DOHH2 (cell line): ENCODE measurements around the gene KRTAP12-4.
"Not testable (repeated sequence)": the region's sequence is repeated elsewhere in the genome, so short reads cannot be mapped to it uniquely, and the experiment has no call there.

Experiments
- H3F3A ChIP-seq: fragments of 200-600 bp; sonication (generic), shearing (Covaris generic); 2 replicates; pipeline ENCODE4 v1.6.0; 2016; ENCODE audit warnings: antibody characterized with exemption, mild to moderate bottlenecking; ENCODE audit not compliant: control insufficient read depth, insufficient read depth
- H3K27ac ChIP-seq: fragments of 200-600 bp; sonication (generic); 2 replicates; pipeline ENCODE4 v1.5.1; 2014; ENCODE audit warnings: low read depth, mild to moderate bottlenecking, low read length, moderate library complexity
- H3K27me3 ChIP-seq: fragments of 200-600 bp; sonication (generic); 2 replicates; pipeline ENCODE4 v1.6.1; 2014; ENCODE audit warnings: mild to moderate bottlenecking, low read length, mixed read lengths; ENCODE audit not compliant: control insufficient read depth
- H3K36me3 ChIP-seq: fragments of 200-600 bp; sonication (generic); 2 replicates; pipeline ENCODE4 v1.6.1; 2014; ENCODE audit warnings: mild to moderate bottlenecking, low read length, moderate library complexity, mixed read lengths; ENCODE audit not compliant: control insufficient read depth
- H3K4me1 ChIP-seq: fragments of 200-600 bp; sonication (generic); 2 replicates; pipeline ENCODE4 v1.6.1; 2014; ENCODE audit warnings: mild to moderate bottlenecking, low read length, mixed read lengths; ENCODE audit not compliant: control insufficient read depth
- H3K4me2 ChIP-seq: fragments of 200-600 bp; sonication (generic); 2 replicates; pipeline ENCODE4 v1.6.0; 2014; ENCODE audit warnings: mild to moderate bottlenecking, low read length, moderate library complexity
- H3K4me3 ChIP-seq: fragments of 200-600 bp; sonication (generic); 2 replicates; pipeline ENCODE4 v1.5.1; 2014; ENCODE audit warnings: mild to moderate bottlenecking, low read length, mixed read lengths
- H3K79me2 ChIP-seq: fragments of 200-600 bp; sonication (generic); 2 replicates; pipeline ENCODE4 v1.6.1; 2014; ENCODE audit warnings: mild to moderate bottlenecking, low read length, mixed read lengths; ENCODE audit not compliant: control insufficient read depth
- H3K9me2 ChIP-seq: fragments of 200-600 bp; sonication (generic); replicated peaks from 2 replicates; pipeline ENCODE4 v1.6.1; 2014; ENCODE audit warnings: mild to moderate bottlenecking, low read length, mixed read lengths; ENCODE audit not compliant: control insufficient read depth
- H3K9me3 ChIP-seq: fragments of 200-600 bp; sonication (generic); 2 replicates; pipeline ENCODE4 v1.6.1; 2014; ENCODE audit warnings: antibody characterized with exemption, low read length, mixed read lengths; ENCODE audit not compliant: control insufficient read depth, insufficient read depth
- H4K20me1 ChIP-seq: fragments of 200-600 bp; sonication (generic); 2 replicates; pipeline ENCODE4 v1.6.0; 2014; ENCODE audit warnings: low read depth, mild to moderate bottlenecking, antibody characterized with exemption, low read length, moderate library complexity; ENCODE audit not compliant: control insufficient read depth, insufficient read depth
- CTCF ChIP-seq: fragments of 200-600 bp; sonication (generic); IDR thresholded peaks from one replicate; pipeline ENCODE4 v1.5.1; 2014; ENCODE audit warnings: antibody characterized with exemption, mild to moderate bottlenecking, low read depth, low read length; ENCODE audit not compliant: poor library complexity, severe bottlenecking
- EZH2phosphoT487 ChIP-seq: fragments of 200-600 bp; sonication (generic); IDR thresholded peaks from 2 replicates; pipeline ENCODE4 v1.6.1; 2017; ENCODE audit warnings: borderline replicate concordance, mild to moderate bottlenecking, antibody characterized with exemption, low read length, moderate library complexity, mixed read lengths

Gene KRTAP12-4

GRCh38 chr21:44647222-44647552 lies 7.3 kb downstream of the KRTAP12-4 start:
- Histone ChIP-seq H3K9me2 (no peaks in the 10 kb centered on the region), H3K27me3 (no peaks in the 10 kb centered on the region), H3K4me3 (no peak overlapping the region), H3K9me3 (peaks cover 12% of the 10 kb centered on the region; the same call in 1 of the 2 replicates), H4K20me1 (no peaks in the 10 kb centered on the region), H3K4me1 (no peaks in the 10 kb centered on the region), H3F3A (no peaks in the 10 kb centered on the region), H3K79me2 (no peaks in the 10 kb centered on the region), H3K36me3 (no peaks in the 10 kb centered on the region), H3K27ac (no peak overlapping the region), H3K4me2 (no peak overlapping the region)
- no peak for TF ChIP-seq CTCF
- TF ChIP-seq EZH2phosphoT487 = no peak

- H3K27ac ChIP-seq, H3K4me2 ChIP-seq: not testable (repeated sequence)
Measured at GRCh38 chr21:44646366-44647221, 7.9 kb downstream of the KRTAP12-4 start, which contains the start of gene KRTAP10-11. TSS of gene KRTAP10-11 (plus strand) at chr21:44646414. CDS start at chr21:44646459, 45 bp downstream.

GRCh38 chr21:44644878-44645277 lies 9.6 kb downstream of the KRTAP12-4 start:
- Histone ChIP-seq H3K27ac (no peak overlapping the region), H4K20me1 (no peaks in the 10 kb centered on the region), H3K9me3 (peaks cover 12% of the 10 kb centered on the region; the same call in 1 of the 2 replicates), H3K27me3 (no peaks in the 10 kb centered on the region), H3F3A (no peaks in the 10 kb centered on the region), H3K4me3 (no peak overlapping the region), H3K4me1 (no peaks in the 10 kb centered on the region), H3K4me2 (no peak overlapping the region), H3K79me2 (no peaks in the 10 kb centered on the region), H3K36me3 (no peaks in the 10 kb centered on the region), H3K9me2 (no peaks in the 10 kb centered on the region)
- TF ChIP-seq EZH2phosphoT487 (no peak), CTCF (no peak)

More at GRCh38 chr21:44646366-44647221, 7.9 kb downstream of the KRTAP12-4 start, which contains the start of gene KRTAP10-11:
- H3K79me2 ChIP-seq, H3K4me1 ChIP-seq, H3F3A ChIP-seq, H3K4me3 ChIP-seq, H3K9me2 ChIP-seq, H4K20me1 ChIP-seq, H3K36me3 ChIP-seq, H3K27me3 ChIP-seq: not testable (repeated sequence)
- H3K9me3 ChIP-seq = peaks cover 12% of the 10 kb centered on the region; the same call in 1 of the 2 replicates

- Histone ChIP-seq H3K4me3 (no peak overlapping the region), H4K20me1 (no peaks in the 10 kb centered on the region), H3K9me3 (peaks cover 12% of the 10 kb centered on the region; the same call in 1 of the 2 replicates), H3K4me1 (no peaks in the 10 kb centered on the region), H3K36me3 (no peaks in the 10 kb centered on the region), H3F3A (no peaks in the 10 kb centered on the region), H3K4me2 (no peak overlapping the region), H3K27me3 (no peaks in the 10 kb centered on the region), H3K9me2 (no peaks in the 10 kb centered on the region), H3K79me2 (no peaks in the 10 kb centered on the region), H3K27ac (no peak overlapping the region)
- no peak for TF ChIP-seq CTCF
- no peak for TF ChIP-seq EZH2phosphoT487
Measured at GRCh38 chr21:44643741-44644310, 10.6 kb downstream of the KRTAP12-4 start.
